ENCODE data around the gene FNDC3B.
"Not testable (repeated sequence)": the region's sequence is repeated elsewhere in the genome, so short reads cannot be mapped to it uniquely, and the experiment has no call there.

FNDC3B gene

DNA sequence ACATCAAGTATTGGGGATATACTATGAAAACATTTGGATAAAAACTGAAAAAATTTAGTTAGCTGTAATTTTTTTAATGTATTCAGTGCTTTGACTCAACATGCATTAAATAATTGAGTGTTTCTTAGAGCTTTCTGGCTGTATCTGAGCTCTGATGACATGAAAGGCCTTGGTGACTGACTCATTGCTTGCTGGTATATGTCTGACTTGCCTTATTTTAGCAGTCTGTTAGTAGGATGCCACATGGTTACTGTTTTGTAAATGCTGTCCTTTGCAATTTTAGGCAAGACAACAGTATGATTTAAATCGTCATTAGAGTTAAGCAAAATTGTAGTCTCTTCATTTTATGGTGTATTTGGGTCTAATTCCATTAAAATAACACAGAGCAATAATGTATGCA, 209.7 kb downstream of the FNDC3B start:
- no peak for DNase-seq

GRCh38 chr3:172251211-172251610, 211.8 kb downstream of the FNDC3B start:
- no peak for DNase-seq

- DNase-seq = no peak
Measured at GRCh38 chr3:172253200-172253599, 213.8 kb downstream of the FNDC3B start.

- DNase-seq = no peak
Measured at GRCh38 chr3:172254542-172254941, 215.2 kb downstream of the FNDC3B start.

DNA sequence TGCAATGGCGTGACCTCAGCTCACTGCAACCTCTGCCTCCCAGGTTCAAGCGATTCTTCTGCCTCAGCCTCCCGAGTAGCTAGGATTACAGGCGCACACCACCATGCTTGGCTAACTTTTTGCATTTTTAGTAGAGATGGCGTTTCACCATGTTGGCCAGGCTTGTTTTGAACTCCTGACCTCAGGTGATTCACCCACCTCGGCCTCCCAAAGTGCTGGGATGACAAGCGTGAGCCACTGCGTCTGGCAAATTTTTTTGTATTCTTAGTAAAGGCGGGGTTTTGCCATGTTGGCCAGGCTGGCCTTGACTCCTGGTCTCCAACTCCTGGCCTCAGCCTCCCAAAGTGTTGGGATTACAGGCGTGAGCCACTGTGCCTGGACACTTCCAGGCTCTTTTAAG, 215.9 kb downstream of the FNDC3B start:
- not testable (repeated sequence) for DNase-seq

- DNase-seq = no peak
Measured at GRCh38 chr3:172256101-172256734, 216.8 kb downstream of the FNDC3B start.

GRCh38 chr3:172257648-172258400, 218.4 kb downstream of the FNDC3B start:
- no peak for DNase-seq

DNA sequence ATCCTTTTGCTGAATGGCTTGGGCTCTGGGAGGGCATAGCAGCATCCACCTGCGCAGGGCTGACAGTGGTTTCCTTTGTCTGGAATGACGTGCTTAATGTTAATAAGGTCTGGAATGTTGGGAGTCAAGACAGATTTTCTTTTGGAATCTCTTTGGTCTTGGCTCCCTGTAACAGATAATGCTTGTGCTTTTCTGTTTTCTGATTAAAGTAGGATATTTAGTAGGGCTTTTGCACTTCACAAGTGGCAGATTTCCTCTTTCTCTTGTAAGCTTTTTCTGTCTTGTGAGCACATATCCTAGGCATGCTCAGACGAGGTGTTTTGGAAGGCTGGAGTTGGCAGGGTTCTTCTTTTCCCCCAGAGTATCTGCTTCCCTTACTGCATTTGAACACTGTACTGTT, 219.2 kb downstream of the FNDC3B start:
- DNase-seq = no peak

GRCh38 chr3:172259111-172259541, 219.7 kb downstream of the FNDC3B start:
- no peak for DNase-seq

GRCh38 chr3:172259726-172260248, 220.4 kb downstream of the FNDC3B start:
- no peak for DNase-seq

- DNase-seq = no peak
Measured at GRCh38 chr3:172260381-172260780, 221.0 kb downstream of the FNDC3B start.

- DNase-seq = no peak
Measured at GRCh38 chr3:172261054-172261453, 221.7 kb downstream of the FNDC3B start.

GRCh38 chr3:172262991-172263608, 223.7 kb downstream of the FNDC3B start:
- no peak for DNase-seq

DNA sequence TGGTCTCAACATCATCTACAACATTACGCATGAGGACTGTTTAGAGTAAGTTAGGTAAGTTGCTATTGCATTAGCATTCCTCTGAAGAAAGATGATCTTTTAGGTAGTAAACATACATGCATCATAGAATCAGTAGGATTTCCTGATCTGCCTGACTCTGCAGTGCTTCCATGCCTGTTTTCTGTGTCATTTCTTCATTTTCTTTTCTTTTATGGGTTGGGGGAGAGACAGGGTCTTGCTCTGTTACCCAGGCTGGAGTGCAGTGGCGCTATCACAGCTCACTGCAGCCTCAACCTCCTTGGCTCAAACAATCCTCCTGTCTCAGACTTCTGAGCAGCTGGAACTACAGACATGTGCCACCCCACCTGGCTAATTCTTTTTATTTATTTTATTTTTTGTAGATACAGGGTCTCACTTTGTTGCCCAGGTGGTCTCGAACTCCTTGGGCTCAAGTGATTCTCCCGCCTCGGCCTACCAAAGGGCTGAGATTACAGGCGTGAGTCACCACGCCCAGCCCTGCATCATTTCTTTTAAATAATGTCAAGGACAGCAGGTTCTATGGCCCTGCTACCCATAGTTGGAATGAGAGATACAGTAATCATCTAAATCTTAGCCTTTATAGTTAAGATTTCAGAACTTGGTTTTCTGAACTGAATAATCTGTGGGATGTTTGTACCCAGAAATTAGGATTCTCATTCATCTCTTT, 224.6 kb downstream of the FNDC3B start:
- DNase-seq = no peak

DNA sequence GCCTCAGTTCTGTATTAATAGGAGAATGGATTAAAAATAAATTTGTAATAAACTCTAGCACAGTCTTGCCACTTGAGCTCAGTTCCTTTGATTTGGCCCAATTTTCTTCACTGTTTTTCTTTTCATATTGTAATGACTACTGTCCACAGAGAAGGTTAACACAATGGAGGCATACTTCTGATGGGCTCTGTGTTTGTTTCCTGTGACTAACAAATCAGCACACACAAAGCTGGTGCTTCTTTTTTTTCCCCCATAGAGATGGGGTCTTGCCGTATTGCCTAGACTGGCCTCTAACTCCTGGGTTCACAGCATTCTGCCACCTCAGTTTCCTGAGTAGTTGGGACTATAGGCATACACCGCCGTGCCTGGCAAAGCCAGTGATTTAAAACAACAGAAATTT, 226.7 kb downstream of the FNDC3B start:
- DNase-seq = no peak

- DNase-seq = no peak
Measured at GRCh38 chr3:172268425-172268824, 229.0 kb downstream of the FNDC3B start.

DNA sequence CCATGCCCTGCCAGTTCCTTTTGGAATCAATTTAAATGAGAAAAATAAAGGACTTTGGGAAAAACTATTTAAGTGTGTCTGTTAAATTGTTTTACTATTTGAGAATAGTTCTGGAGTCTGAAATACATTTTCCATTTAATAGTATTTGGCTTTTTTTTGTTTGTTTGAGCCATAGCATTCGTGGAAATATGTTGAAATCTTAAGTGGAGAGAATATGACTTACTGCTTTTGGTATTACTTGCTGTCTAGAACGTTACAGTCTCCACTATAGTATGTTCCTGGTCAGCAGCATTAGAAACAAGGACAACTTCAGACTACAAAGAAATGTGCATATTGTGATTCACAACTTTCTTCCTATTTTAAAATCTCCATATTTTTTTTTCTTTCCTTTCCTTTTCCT, 229.5 kb downstream of the FNDC3B start:
- no peak for DNase-seq

- no peak for DNase-seq
Measured at GRCh38 chr3:172270557-172271166, 231.3 kb downstream of the FNDC3B start.

DNA sequence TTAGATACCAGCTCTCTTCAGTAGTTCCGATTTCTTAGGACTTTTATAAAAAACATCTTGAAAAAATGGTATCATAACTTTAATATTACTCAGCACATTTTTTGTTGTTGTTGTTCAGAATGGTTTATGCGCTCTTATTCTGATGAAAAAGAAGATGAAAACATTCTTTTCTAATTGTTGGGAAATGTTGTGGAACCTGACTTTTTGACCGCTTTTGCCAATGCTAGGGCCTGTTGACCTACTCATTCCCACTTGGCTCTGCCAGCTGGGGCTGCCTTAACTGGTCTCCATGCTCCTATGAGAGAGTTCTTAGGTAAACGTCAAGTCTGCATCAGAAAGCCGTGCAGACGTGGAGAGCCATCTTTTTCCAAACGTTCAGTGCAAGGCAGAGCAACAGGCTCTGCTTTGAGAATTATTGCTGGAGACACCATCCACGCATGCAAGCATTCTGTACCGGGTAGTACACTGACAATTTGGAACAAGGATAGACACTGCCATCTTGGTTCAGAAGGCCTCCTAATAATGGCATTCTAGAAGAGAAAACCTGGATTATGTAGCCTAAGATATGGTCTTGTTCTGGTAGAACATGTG, 232.1 kb downstream of the FNDC3B start:
- DNase-seq = no peak

GRCh38 chr3:172272698-172273097, 233.3 kb downstream of the FNDC3B start:
- no peak for DNase-seq

DNA sequence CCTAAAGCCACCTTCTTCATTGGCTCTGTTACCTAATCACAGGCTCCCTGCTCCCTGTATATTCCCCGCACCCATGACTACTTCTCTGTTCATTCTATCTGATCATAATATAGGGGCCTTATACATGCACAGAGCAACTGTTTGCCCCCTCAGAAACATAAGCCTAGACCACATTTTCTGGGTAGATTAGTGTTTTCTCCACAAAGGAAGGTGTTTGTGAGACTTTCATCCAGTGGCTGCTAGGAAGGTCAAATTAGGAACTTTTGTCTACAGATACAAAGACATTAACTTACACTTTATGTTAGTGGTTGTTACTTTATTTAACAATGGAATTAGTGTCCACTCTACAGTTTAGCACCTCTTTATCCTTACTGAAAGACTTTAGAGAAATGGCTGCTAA, 234.0 kb downstream of the FNDC3B start:
- DNase-seq = no peak

GRCh38 chr3:172274906-172275305, 235.5 kb downstream of the FNDC3B start:
- no peak for DNase-seq
